Breast epithelium (tissue), 3 donors: Measurements from ENCODE around the gene PLEKHM2.

Experiments
- CTCF ChIP-seq, 3 donors: fragments of 450-650 bp; IDR thresholded peaks; one replicate each; pipeline ENCODE4 v1.5.1; 2016 to 2017; ENCODE audit warnings: antibody characterized with exemption in 3 of 3, mild to moderate bottlenecking in 3 of 3, moderate library complexity in 3 of 3
- POLR2A ChIP-seq: fragments of 450-650 bp; IDR thresholded peaks from one replicate; pipeline ENCODE4 v1.6.1; 2016; ENCODE audit warnings: antibody characterized with exemption, mild to moderate bottlenecking, moderate library complexity
- POLR2AphosphoS5 ChIP-seq, 3 donors: sonication (generic); formaldehyde crosslinking; IDR thresholded peaks; one replicate each; pipeline ENCODE4 v1.6.1; 2017; ENCODE audit warnings: antibody characterized with exemption in 3 of 3

GRCh38 chr1:15701784-15702183, 17.7 kb downstream of the PLEKHM2 start:
- no peak for TF ChIP-seq CTCF (IDR thresholded peaks at IDR 0.05)
- no peak for TF ChIP-seq POLR2A
- TF ChIP-seq POLR2AphosphoS5 (IDR thresholded peaks at IDR 0.05): no peak
